OCI-LY7 (cell line): ENCODE results near the gene AGMO. TPM values are rescaled to one million over a fixed set of nuclear protein-coding genes. Genes with fewer than 3 reads are reported as not detected.

Experiments used
- BruUV-seq: library from RNA; stranded (reverse); fragments of 400-500 nt; replicated peaks from 2 replicates; lab custom pipeline; 2021; lab: Mats Ljungman, UMichigan
- CTCF ChIA-PET: fragments of 300-600 bp; sonication (Branson Sonifier 250); formaldehyde crosslinking; loops from one replicate; lab custom pipeline; 2022; ENCODE audit warnings: antibody characterized with exemption; ENCODE audit not compliant: unreplicated experiment; lab: Charles Lee
- POLR2A ChIA-PET: fragments of 300-600 bp; sonication (Branson Sonifier 250); formaldehyde crosslinking; loops from one replicate; lab custom pipeline; 2022; ENCODE audit warnings: antibody characterized with exemption; lab: Charles Lee
- DNase-seq: peaks from one replicate; pipeline ENCODE4 v3.0.0-alpha.2; 2015; ENCODE audit warnings: low spot score
- H2AFZ ChIP-seq: fragments of 200-600 bp; sonication (generic), shearing (Covaris generic); 2 replicates; pipeline ENCODE4 v1.6.1; 2014; ENCODE audit warnings: mild to moderate bottlenecking, antibody characterized with exemption, low read length, moderate library complexity
- H3K27ac ChIP-seq: fragments of 200-600 bp; sonication (generic); 2 replicates; pipeline ENCODE4 v1.5.1; 2014; ENCODE audit warnings: mixed run types, low read depth, mild to moderate bottlenecking, moderate library complexity, low read length, inconsistent platforms; ENCODE audit not compliant: poor library complexity, severe bottlenecking
- H3K36me3 ChIP-seq: fragments of 200-600 bp; sonication (generic); 2 replicates; pipeline ENCODE4 v1.6.1; 2014; ENCODE audit warnings: mild to moderate bottlenecking, antibody characterized with exemption, low read length, moderate library complexity, mixed read lengths; ENCODE audit not compliant: insufficient read depth
- H3K4me1 ChIP-seq: fragments of 200-600 bp; sonication (generic); 2 replicates; pipeline ENCODE4 v1.5.1; 2014; ENCODE audit warnings: mild to moderate bottlenecking, low read length; ENCODE audit not compliant: insufficient read depth, poor library complexity, severe bottlenecking
- H3K4me2 ChIP-seq: fragments of 200-600 bp; sonication (generic); 2 replicates; pipeline ENCODE4 v1.6.1; 2014; ENCODE audit warnings: mild to moderate bottlenecking, low read length
- H3K4me3 ChIP-seq: fragments of 200-600 bp; sonication (generic); 2 replicates; pipeline ENCODE4 v1.5.1; 2014; ENCODE audit warnings: mild to moderate bottlenecking, low read depth, low read length; ENCODE audit not compliant: poor library complexity, severe bottlenecking
- H3K79me2 ChIP-seq: fragments of 200-600 bp; sonication (generic); 2 replicates; pipeline ENCODE4 v1.6.1; 2016; ENCODE audit warnings: low read depth, mild to moderate bottlenecking, low read length, moderate library complexity, mixed read lengths; ENCODE audit not compliant: insufficient read depth
- H3K9me2 ChIP-seq: fragments of 200-600 bp; sonication (generic); 2 replicates; pipeline ENCODE4 v1.6.1; 2016; ENCODE audit warnings: mild to moderate bottlenecking, low read length, mixed read lengths; ENCODE audit not compliant: insufficient read depth
- H3K9me3 ChIP-seq: fragments of 200-600 bp; sonication (generic); 2 replicates; pipeline ENCODE4 v1.6.1; 2014; ENCODE audit warnings: mild to moderate bottlenecking, mixed run types, low read length, mixed read lengths
- H4K20me1 ChIP-seq: fragments of 200-600 bp; sonication (generic); 2 replicates; pipeline ENCODE4 v1.6.1; 2014; ENCODE audit warnings: mild to moderate bottlenecking, antibody characterized with exemption, low read length, moderate library complexity, mixed read lengths; ENCODE audit not compliant: insufficient read depth
- CTCF ChIP-seq: fragments of 200-600 bp; sonication (generic); conservative IDR thresholded peaks from 2 replicates; pipeline ENCODE4 v1.5.1; 2014; ENCODE audit warnings: mild to moderate bottlenecking, antibody characterized with exemption, low read length, moderate library complexity, mixed read lengths
- EZH2phosphoT487 ChIP-seq: fragments of 200-600 bp; sonication (generic); IDR thresholded peaks from 2 replicates; pipeline ENCODE4 v1.6.1; 2018; ENCODE audit warnings: low read depth, borderline replicate concordance, mild to moderate bottlenecking, mixed run types, antibody characterized with exemption, low read length, moderate library complexity, mixed read lengths
- intact Hi-C: fragments of 100-400 bp; cut with micrococcal nuclease; formaldehyde crosslinking; loops from one replicate; pipeline ENCODE4 v1.10.0; 2022; ENCODE audit not compliant: unreplicated experiment
- total RNA-seq, 2 experiments: library from RNA; depleted of rRNA in 1 of 2; stranded (reverse); fragments of >200 nt in 1 of 2; shearing (Covaris generic) in 1 of 2; gene quantifications; 2 replicates each; pipeline ENCODE4 v1.2.3, GENCODE V29; 2014 to 2022

The AGMO gene
- total RNA-seq, 2 experiments from 2014 or later = not detected

- ChIA-PET POLR2A (no interaction called here), CTCF (no interaction called here)
- H3K4me3 ChIP-seq = no peak overlapping the region
- no peaks in the 10 kb centered on the region for H3K4me1 ChIP-seq
- intact Hi-C loops = no loop called here
- TF ChIP-seq EZH2phosphoT487 (no peak), CTCF (no peak)
- H2AFZ ChIP-seq = no peak overlapping the region
- H4K20me1 ChIP-seq = no peaks in the 10 kb centered on the region
- no peak overlapping the region for H3K27ac ChIP-seq
- H3K9me2 ChIP-seq = no peaks in the 10 kb centered on the region
- DNase-seq = no peak
- H3K9me3 ChIP-seq = no peaks in the 10 kb centered on the region
- BruUV-seq = no TSS peak
- H3K79me2 ChIP-seq = no peaks in the 10 kb centered on the region
- H3K4me2 ChIP-seq = no peak overlapping the region
- no peaks in the 10 kb centered on the region for H3K36me3 ChIP-seq
These were observed 4.7 kb upstream of the AGMO start for GRCh38 chr7:15566476-15566875.

GRCh38 chr7:15560968-15561367 is 847 bp downstream of the AGMO start:
- Histone ChIP-seq H3K4me3 (no peak overlapping the region), H3K9me2 (no peaks in the 10 kb centered on the region), H2AFZ (no peak overlapping the region), H3K36me3 (no peaks in the 10 kb centered on the region), H3K4me2 (no peak overlapping the region), H3K79me2 (no peaks in the 10 kb centered on the region), H3K27ac (no peak overlapping the region), H3K4me1 (no peaks in the 10 kb centered on the region), H3K9me3 (no peaks in the 10 kb centered on the region), H4K20me1 (no peaks in the 10 kb centered on the region)
- ChIA-PET POLR2A (no interaction called here), CTCF (no interaction called here)
- intact Hi-C loops = no loop called here
- TF ChIP-seq EZH2phosphoT487 (no peak), CTCF (no peak)
- DNase-seq = no peak
- BruUV-seq = no TSS peak

- no peaks in the 10 kb centered on the region for H3K79me2 ChIP-seq
- TF ChIP-seq EZH2phosphoT487 = no peak
- no peak for TF ChIP-seq CTCF
- H4K20me1 ChIP-seq = no peaks in the 10 kb centered on the region
- no peaks in the 10 kb centered on the region for H3K4me1 ChIP-seq
- no TSS peak for BruUV-seq
- intact Hi-C loops = no loop called here
- DNase-seq = no peak
- no peaks in the 10 kb centered on the region for H3K9me3 ChIP-seq
- H2AFZ ChIP-seq = no peak overlapping the region
- H3K4me2 ChIP-seq = no peak overlapping the region
- CTCF ChIA-PET = no interaction called here
- H3K36me3 ChIP-seq = no peaks in the 10 kb centered on the region
- no peak overlapping the region for H3K27ac ChIP-seq
- H3K4me3 ChIP-seq = no peak overlapping the region
- H3K9me2 ChIP-seq = no peaks in the 10 kb centered on the region
- POLR2A ChIA-PET = no interaction called here
These were observed 2.3 kb downstream of the AGMO start for GRCh38 chr7:15559416-15559928.
